Gastroesophageal sphincter (tissue), 4 donors: ENCODE results near the gene AKIRIN1. TPM values are rescaled to one million over a fixed set of nuclear protein-coding genes. Genes with fewer than 3 reads are reported as not detected.
"Not testable (repeated sequence)": the region's sequence is repeated elsewhere in the genome, so short reads cannot be mapped to it uniquely, and the experiment has no call there.

Experiments
- ATAC-seq: fragments of 150-250 bp; one replicate; pipeline ENCODE4 v1.9.1; 2016; ENCODE audit warnings: mild to moderate bottlenecking, moderate library complexity
- H3K27ac ChIP-seq, 4 donors: fragments of 200-600 bp; sonication (generic) in 3 of 4; 1 replicate in 3 of 4; 2 replicates in 1 of 4; pipeline ENCODE4 v1.5.1; 2016 to 2019
- H3K27me3 ChIP-seq: fragments of 200-600 bp; sonication (generic); one replicate; pipeline ENCODE4 v1.5.1; 2019
- H3K36me3 ChIP-seq, 2 donors: fragments of 200-600 bp; sonication (generic); one replicate each; pipeline ENCODE4 v1.5.1; 2019; ENCODE audit warnings: control low read depth in 1 of 2
- H3K4me1 ChIP-seq, 3 donors: fragments of 200-600 bp; sonication (generic); 1 replicate in 2 of 3; 2 replicates in 1 of 3; pipeline ENCODE4 v1.5.1; 2016 to 2019; ENCODE audit warnings: control low read depth in 2 of 3
- H3K4me3 ChIP-seq, 2 donors: fragments of 200-600 bp; sonication (generic); one replicate each; pipeline ENCODE4 v1.5.1; 2019; ENCODE audit warnings: mild to moderate bottlenecking in 1 of 2, moderate library complexity in 1 of 2
- H3K9me3 ChIP-seq, 3 donors: fragments of 200-600 bp; sonication (generic); one replicate each; pipeline ENCODE4 v1.5.1; 2017 to 2019; ENCODE audit warnings: control low read depth in 2 of 3
- CTCF ChIP-seq, 4 experiments: fragments of 200-600 bp in 2 of 4; fragments of 450-650 bp in 2 of 4; sonication (generic) in 1 of 4; IDR thresholded peaks; one replicate each; pipeline ENCODE4 v1.5.1; 2017 to 2019; ENCODE audit warnings: antibody characterized with exemption in 4 of 4, mild to moderate bottlenecking in 2 of 4, moderate library complexity in 2 of 4
- EP300 ChIP-seq: sonication (generic); formaldehyde crosslinking; IDR thresholded peaks from one replicate; pipeline ENCODE4 v1.6.1; 2017; ENCODE audit warnings: antibody characterized with exemption, mild to moderate bottlenecking
- POLR2A ChIP-seq, 2 donors: fragments of 450-650 bp; IDR thresholded peaks; one replicate each; pipeline ENCODE4 v1.6.1; 2017; ENCODE audit warnings: antibody characterized with exemption in 2 of 2, mild to moderate bottlenecking in 2 of 2, moderate library complexity in 1 of 2
- POLR2AphosphoS5 ChIP-seq: sonication (generic); formaldehyde crosslinking; IDR thresholded peaks from one replicate; pipeline ENCODE4 v1.6.1; 2017; ENCODE audit warnings: antibody characterized with exemption
- WGBS, 2 donors: methylation state at CpG; one replicate each; pipeline ENCODE4 v1.1.5; 2018; ENCODE audit warnings: low coverage in 1 of 2; 5-methylcytosine and 5-hydroxymethylcytosine counted together
- total RNA-seq, 4 donors: library from RNA; depleted of rRNA; stranded (reverse); fragments of >200 nt; gene quantifications; one replicate each; pipeline ENCODE4 v1.1.0, GENCODE V29; 2016

The AKIRIN1 gene
- total RNA-seq, 4 donors from 2014 or later = 52.5 to 74.3 (median 63.6) TPM

GRCh38 chr1:38953433-38953860, 37.6 kb upstream of the AKIRIN1 start:
- no peak overlapping the region for H3K27ac ChIP-seq
- H3K4me1 ChIP-seq = no peaks in the 10 kb centered on the region
- H3K4me3 ChIP-seq = no peak overlapping the region
- no peaks in the 10 kb centered on the region for H3K27me3 ChIP-seq
- TF ChIP-seq EP300 = no peak
- no peak for TF ChIP-seq POLR2AphosphoS5
- TF ChIP-seq CTCF (IDR thresholded peaks at IDR 0.05) = no peak
- no peak for TF ChIP-seq POLR2A (IDR thresholded peaks at IDR 0.05)
- H3K9me3 ChIP-seq = no peaks in the 10 kb centered on the region
- H3K36me3 ChIP-seq = no peaks in the 10 kb centered on the region
- ATAC-seq = no peak
- WGBS, 2 donors = 31 to 33% methylated on average over 2 to 3 of the region's 4 CpGs

- H3K9me3 ChIP-seq = no peaks in the 10 kb centered on the region
- no peak for ATAC-seq
- TF ChIP-seq CTCF (IDR thresholded peaks at IDR 0.05) (no peak), POLR2AphosphoS5 (no peak), POLR2A (IDR thresholded peaks at IDR 0.05) (no peak), EP300 (no peak)
- H3K4me3 ChIP-seq = no peak overlapping the region
- no peaks in the 10 kb centered on the region for H3K4me1 ChIP-seq
- H3K27ac ChIP-seq = no peak overlapping the region
- WGBS, 2 donors = 95% methylated on average over 2 of the region's 2 CpGs; no CpG with 5 or more reads in 1 of the 2 donors
- H3K36me3 ChIP-seq = no peaks in the 10 kb centered on the region
- no peaks in the 10 kb centered on the region for H3K27me3 ChIP-seq
Observed at GRCh38 chr1:38958967-38959366, 32.1 kb upstream of the AKIRIN1 start.

- H3K36me3 ChIP-seq = no peaks in the 10 kb centered on the region
- ATAC-seq = no peak
- 80 to 84% methylated on average over 3 of the region's 3 CpGs for whole genome bisulfite sequencing, 2 donors
Observed at GRCh38 chr1:38962113-38962512, 29.0 kb upstream of the AKIRIN1 start.

GRCh38 chr1:38962560-38962959, 28.5 kb upstream of the AKIRIN1 start:
- Histone ChIP-seq H3K27me3 (no peaks in the 10 kb centered on the region), H3K27ac (no peak overlapping the region), H3K4me1 (no peaks in the 10 kb centered on the region), H3K36me3 (no peaks in the 10 kb centered on the region), H3K9me3 (no peaks in the 10 kb centered on the region), H3K4me3 (no peak overlapping the region)
- WGBS, 2 donors = 83 to 100% methylated on average over 3 to 5 of the region's 7 CpGs
- ATAC-seq = no peak
- TF ChIP-seq POLR2A (IDR thresholded peaks at IDR 0.05) = no peak
- no peak for TF ChIP-seq CTCF (IDR thresholded peaks at IDR 0.05)
- no peak for TF ChIP-seq POLR2AphosphoS5
- TF ChIP-seq EP300 = no peak

More at GRCh38 chr1:38962113-38962512, 29.0 kb upstream of the AKIRIN1 start:
- no peak for TF ChIP-seq CTCF (IDR thresholded peaks at IDR 0.05)
- TF ChIP-seq POLR2A (IDR thresholded peaks at IDR 0.05) = no peak
- TF ChIP-seq EP300 = no peak
- TF ChIP-seq POLR2AphosphoS5 = no peak
- H3K4me3 ChIP-seq = no peak overlapping the region
- no peak overlapping the region for H3K27ac ChIP-seq
- no peaks in the 10 kb centered on the region for H3K4me1 ChIP-seq
- no peaks in the 10 kb centered on the region for H3K27me3 ChIP-seq
- H3K9me3 ChIP-seq = no peaks in the 10 kb centered on the region

- no peaks in the 10 kb centered on the region for H3K36me3 ChIP-seq
- ATAC-seq = no peak
- H3K27me3 ChIP-seq = no peaks in the 10 kb centered on the region
- H3K4me3 ChIP-seq = no peak overlapping the region
- WGBS, 2 donors = 25 to 49% methylated on average over 1 to 3 of the region's 3 CpGs
- H3K27ac ChIP-seq = no peak overlapping the region
- TF ChIP-seq POLR2AphosphoS5 (no peak), EP300 (no peak), CTCF (IDR thresholded peaks at IDR 0.05) (no peak), POLR2A (IDR thresholded peaks at IDR 0.05) (no peak)
- no peaks in the 10 kb centered on the region for H3K4me1 ChIP-seq
- H3K9me3 ChIP-seq = no peaks in the 10 kb centered on the region
Observed at GRCh38 chr1:38964140-38964548, 26.9 kb upstream of the AKIRIN1 start.

GRCh38 chr1:38973145-38973544, 17.9 kb upstream of the AKIRIN1 start:
- not testable (repeated sequence) for ATAC-seq, H3K36me3 ChIP-seq, H3K27ac ChIP-seq, H3K9me3 ChIP-seq, H3K4me1 ChIP-seq, H3K27me3 ChIP-seq, H3K4me3 ChIP-seq
- 69 to 100% methylated on average over 1 to 2 of the region's 6 CpGs for WGBS, 2 donors
